SK-N-SH (cell line): ENCODE results near the gene TSC1. TPM values are rescaled to one million over a fixed set of nuclear protein-coding genes. Genes with fewer than 3 reads are reported as not detected.

Source experiments
- CTCF ChIA-PET: fragments of 300-600, 350-600 bp; formaldehyde crosslinking; extraction: SDS; loops from one replicate; lab custom pipeline; 2021; lab: Yijun Ruan, JAX
- POLR2A ChIA-PET: fragments of 350-600 bp; sonication (Branson Sonifier 250); formaldehyde crosslinking; extraction: SDS; loops from one replicate; lab custom pipeline; 2020; ENCODE audit warnings: antibody characterized with exemption, inconsistent platforms; lab: Yijun Ruan, JAX
- DNase-seq: peaks from one replicate; pipeline ENCODE4 v3.0.0; 2012
- H2AFZ ChIP-seq: fragments of 200-600 bp; sonication (generic); 2 replicates; pipeline ENCODE4 v1.8.1; 2016; ENCODE audit warnings: antibody characterized with exemption, mild to moderate bottlenecking, low read depth
- H3F3A ChIP-seq: fragments of 200-600 bp; sonication (generic); replicated peaks from 2 replicates; pipeline ENCODE3; 2016; ENCODE audit warnings: antibody characterized with exemption, mild to moderate bottlenecking; ENCODE audit not compliant: insufficient read depth
- H3K27ac ChIP-seq, 2 experiments: fragments of 200-500 bp in 1 of 2; fragments of 200-600 bp in 1 of 2; sonication (Bioruptor generic) in 1 of 2; sonication (generic), shearing (Covaris generic) in 1 of 2; 2 replicates each; pipeline versions ENCODE4 v1.5.1 to v1.6.1; 2014 to 2016; ENCODE audit warnings: low read depth in 2 of 2, inconsistent platforms in 1 of 2, low read length in 1 of 2, mild to moderate bottlenecking in 1 of 2, mixed read lengths in 1 of 2
- H3K27me3 ChIP-seq: fragments of 200-600 bp; sonication (generic), shearing (Covaris generic); 2 replicates; pipeline ENCODE4 v1.6.1; 2016; ENCODE audit warnings: mixed run types; ENCODE audit not compliant: insufficient read depth
- H3K36me3 ChIP-seq, 2 experiments: fragments of 200-500 bp in 1 of 2; fragments of 200-600 bp in 1 of 2; sonication (Bioruptor generic) in 1 of 2; sonication (generic) in 1 of 2; replicated peaks in 1 of 2; 2 replicates each; pipeline versions ENCODE3 to v1.5.1; 2014 to 2016; ENCODE audit warnings: low read length in 1 of 2, mild to moderate bottlenecking in 1 of 2; ENCODE audit not compliant: insufficient read depth in 2 of 2, control insufficient read depth in 1 of 2
- H3K4me1 ChIP-seq, 2 experiments: fragments of 200-500 bp in 1 of 2; fragments of 200-600 bp in 1 of 2; sonication (Bioruptor generic) in 1 of 2; sonication (generic), shearing (Covaris generic) in 1 of 2; 2 replicates each; pipeline versions ENCODE4 v1.5.1 to v1.6.1; 2014 to 2016; ENCODE audit warnings: low read depth in 1 of 2, low read length in 1 of 2, mixed run types in 1 of 2; ENCODE audit not compliant: insufficient read depth in 2 of 2, control insufficient read depth in 1 of 2
- H3K4me2 ChIP-seq: fragments of 200-600 bp; sonication (generic), shearing (Covaris generic); 2 replicates; pipeline ENCODE4 v1.6.1; 2017; ENCODE audit warnings: mixed run types
- H3K4me3 ChIP-seq, 2 experiments: fragments of 200-500 bp in 1 of 2; fragments of 200-600 bp in 1 of 2; sonication (Bioruptor generic) in 1 of 2; sonication (generic), shearing (Covaris generic) in 1 of 2; 2 replicates each; pipeline versions ENCODE4 v1.5.1 to v1.8.1; 2014 to 2016; ENCODE audit warnings: low read depth in 2 of 2, inconsistent platforms in 1 of 2, low read length in 1 of 2, mild to moderate bottlenecking in 1 of 2, mixed read lengths in 1 of 2, moderate library complexity in 1 of 2
- H3K79me2 ChIP-seq: fragments of 200-600 bp; sonication (generic); 2 replicates; pipeline ENCODE4 v1.8.1; 2017; ENCODE audit warnings: mild to moderate bottlenecking; ENCODE audit not compliant: insufficient read depth
- H3K9ac ChIP-seq: fragments of 200-600 bp; sonication (generic); 2 replicates; pipeline ENCODE4 v1.6.1; 2017; ENCODE audit warnings: mixed run types
- H3K9me2 ChIP-seq: fragments of 200-600 bp; sonication (generic); 2 replicates; pipeline ENCODE4 v1.6.1; 2017; ENCODE audit warnings: mixed run types
- H3K9me3 ChIP-seq: fragments of 200-600 bp; sonication (generic); 2 replicates; pipeline ENCODE4 v1.6.1; 2017; ENCODE audit warnings: mixed run types, mild to moderate bottlenecking, moderate library complexity
- H4K20me1 ChIP-seq: fragments of 200-600 bp; sonication (generic); 2 replicates; pipeline ENCODE4 v1.6.1; 2017; ENCODE audit warnings: mild to moderate bottlenecking, mixed run types; ENCODE audit not compliant: insufficient read depth
- CHD2 ChIP-seq: fragments of 150-350 bp; IDR thresholded peaks from 2 replicates; pipeline ENCODE4 v1.6.1; 2018; ENCODE audit warnings: low read length; ENCODE audit not compliant: partially characterized antibody
- CTCF ChIP-seq: fragments of 200-600 bp; sonication (generic); IDR thresholded peaks from 2 replicates; pipeline ENCODE4 v1.6.1; 2017; ENCODE audit warnings: antibody characterized with exemption, mild to moderate bottlenecking, moderate library complexity
- ELF1 ChIP-seq: IDR thresholded peaks from 2 replicates; pipeline ENCODE4 v1.4.0; 2012
- EP300 ChIP-seq, 2 experiments: IDR thresholded peaks; 2 replicates each; pipeline versions ENCODE4 v1.4.0 to v1.6.1; 2012; ENCODE audit warnings: borderline replicate concordance in 1 of 2, low read depth in 1 of 2, low read length in 1 of 2
- EZH2phosphoT487 ChIP-seq: fragments of 200-600 bp; sonication (generic); IDR thresholded peaks from 2 replicates; pipeline ENCODE4 v1.6.1; 2017; ENCODE audit warnings: low read depth, mixed run types, mild to moderate bottlenecking, antibody characterized with exemption, moderate library complexity, borderline replicate concordance
- FOXJ3 ChIP-seq: sonication (generic); formaldehyde crosslinking; IDR thresholded peaks from 2 replicates; pipeline ENCODE4 v1.5.1; 2020; ENCODE audit warnings: mild to moderate bottlenecking, missing genetic modification reagents
- FOXM1 ChIP-seq: IDR thresholded peaks from 2 replicates; pipeline ENCODE4 v1.4.0; 2012; ENCODE audit warnings: low read depth, mild to moderate bottlenecking
- NFIC ChIP-seq: IDR thresholded peaks from 2 replicates; pipeline ENCODE4 v1.4.0; 2012; ENCODE audit warnings: borderline replicate concordance
- POLR2AphosphoS5 ChIP-seq: IDR thresholded peaks from 2 replicates; pipeline ENCODE4 v1.6.1; 2012; ENCODE audit warnings: low read depth, low read length
- RCOR1 ChIP-seq: fragments of 150-350 bp; IDR thresholded peaks from 2 replicates; pipeline ENCODE4 v1.6.1; 2017; ENCODE audit warnings: antibody characterized with exemption, low read length
- RFX5 ChIP-seq: IDR thresholded peaks from 2 replicates; pipeline ENCODE4 v1.6.1; 2012; ENCODE audit warnings: mild to moderate bottlenecking, improper control_type of control experiment, low read length
- RXRA ChIP-seq: IDR thresholded peaks from 2 replicates; pipeline ENCODE4 v1.4.0; 2012; ENCODE audit warnings: low read depth, mild to moderate bottlenecking, borderline replicate concordance
- SMC3 ChIP-seq: IDR thresholded peaks from 2 replicates; pipeline ENCODE4 v1.6.1; 2012; ENCODE audit warnings: low read depth, low read length, improper control_type of control experiment
- TCF12 ChIP-seq: IDR thresholded peaks from 2 replicates; pipeline ENCODE4 v1.4.0; 2012
- TEAD4 ChIP-seq: IDR thresholded peaks from 2 replicates; pipeline ENCODE4 v1.4.0; 2012; ENCODE audit warnings: mild to moderate bottlenecking, borderline replicate concordance; ENCODE audit not compliant: insufficient read depth
- USF1 ChIP-seq: IDR thresholded peaks from 2 replicates; pipeline ENCODE4 v1.4.0; 2012; ENCODE audit warnings: low read depth, borderline replicate concordance
- USF2 ChIP-seq: fragments of 150-350 bp; IDR thresholded peaks from 2 replicates; pipeline ENCODE4 v1.6.1; 2017; ENCODE audit warnings: antibody characterized with exemption, low read length, low read depth, borderline replicate concordance
- YY1 ChIP-seq: IDR thresholded peaks from 2 replicates; pipeline ENCODE4 v1.4.0; 2012; ENCODE audit warnings: low read depth, mild to moderate bottlenecking
- ZBTB33 ChIP-seq: IDR thresholded peaks from 2 replicates; pipeline ENCODE4 v1.4.0; 2012; ENCODE audit warnings: low read depth, borderline replicate concordance
- WGBS: methylation state at CpG from one replicate; pipeline ENCODE4 v1.1.6; 2017; ENCODE audit warnings: low lambda C conversion rate; 5-methylcytosine and 5-hydroxymethylcytosine counted together
- polyA plus RNA-seq, 3 experiments: library from polyadenylated mRNA; depleted of rRNA; stranded (reverse); fragments of >200 nt; gene quantifications; 2 replicates each; pipeline ENCODE4 v1.2.3, GENCODE V29; 2012

The TSC1 gene
- polyA plus RNA-seq, 1 of the 3 experiments (the other 2 are of a cell fraction) = 18.3 TPM

- Histone ChIP-seq H3K36me3 (peaks cover 41 to 60% of the 10 kb centered on the region in 2 experiments), H3K27ac (no peak overlapping the region), H3K9ac (no peak overlapping the region), H3K9me2 (no peaks in the 10 kb centered on the region), H3K4me2 (no peak overlapping the region), H3K4me3 (no peak overlapping the region), H3K79me2 (no peaks in the 10 kb centered on the region), H3K4me1 (peaks cover 0 to 7% of the 10 kb centered on the region in 2 experiments; a peak in 1 of 4 replicates), H4K20me1 (no peaks in the 10 kb centered on the region), H3K9me3 (no peaks in the 10 kb centered on the region), H3K27me3 (no peaks in the 10 kb centered on the region), H3F3A (peaks cover 8% of the 10 kb centered on the region), H2AFZ (no peak overlapping the region)
- ChIA-PET POLR2A (no interaction called here), CTCF (interaction anchor here (0.6 to 5.9 kb wide), 3 partner anchors 9 to 318 kb away, joined by 3 to 85 read pairs (median 3); no protein-coding TSS in a partner anchor)
- DNase-seq = no peak
- WGBS = 85% methylated on average over 12 of the region's 12 CpGs
- no peak for TF ChIP-seq POLR2AphosphoS5
- TF ChIP-seq EP300 (IDR thresholded peaks at IDR 0.05; ENCODE audit: borderline replicate concordance in 1 of 2, low read depth in 1 of 2, low read length in 1 of 2) = no peak
- TF ChIP-seq ZBTB33 = no peak
- TF ChIP-seq RFX5 = no peak
- TF ChIP-seq TCF12 = no peak
- TF ChIP-seq TEAD4 = no peak
- no peak for TF ChIP-seq CHD2
- TF ChIP-seq RXRA = no peak
- TF ChIP-seq FOXJ3 = no peak
- no peak for TF ChIP-seq ELF1
These were observed 38.7 kb downstream of the TSC1 start for GRCh38 chr9:132905726-132906125.

GRCh38 chr9:132903574-132904492, 40.6 kb downstream of the TSC1 start:
- POLR2A ChIA-PET = no interaction called here
- no peak for DNase-seq
- Histone ChIP-seq H3K9me2 (no peaks in the 10 kb centered on the region), H3K4me3 (no peak overlapping the region), H3K4me1 (peaks cover 0 to 7% of the 10 kb centered on the region in 2 experiments; a peak in 1 of 4 replicates), H3K9ac (no peak overlapping the region), H3K27ac (no peak overlapping the region), H3F3A (peaks cover 8% of the 10 kb centered on the region), H3K36me3 (peaks cover 39 to 61% of the 10 kb centered on the region in 2 experiments), H3K4me2 (no peak overlapping the region), H3K79me2 (no peaks in the 10 kb centered on the region), H3K9me3 (no peaks in the 10 kb centered on the region), H4K20me1 (no peaks in the 10 kb centered on the region), H3K27me3 (no peaks in the 10 kb centered on the region), H2AFZ (no peak overlapping the region)
- CTCF ChIA-PET = interaction anchor here (1.2 to 5.9 kb wide), 8 partner anchors 11 to 230 kb away, joined by 4 to 85 read pairs (median 18); partner anchors contain the start of gene TSC1
- 95% methylated on average over 13 of the region's 13 CpGs for WGBS
- TF ChIP-seq EZH2phosphoT487 (no peak), RFX5 (no peak), RCOR1 (no peak), USF1 (no peak), POLR2AphosphoS5 (no peak), FOXJ3 (no peak), NFIC (no peak), YY1 (no peak), FOXM1 (no peak), SMC3 (no peak), RXRA (no peak), USF2 (no peak), CTCF (no peak)
